GM10248 (cell line): ENCODE measurements around the gene PELI3.

ENCODE experiments used
- CTCF ChIA-PET: fragments of 300-600 bp; sonication (Branson Sonifier 250); formaldehyde crosslinking; extraction: SDS; loops from one replicate; lab custom pipeline; 2021; ENCODE audit warnings: antibody characterized with exemption; lab: Yijun Ruan, JAX
- POLR2A ChIA-PET: fragments of 350-650 bp; sonication (Branson Sonifier 250); formaldehyde crosslinking; extraction: SDS; loops from one replicate; lab custom pipeline; 2020; ENCODE audit warnings: antibody characterized with exemption; lab: Yijun Ruan, JAX
- DNase-seq: peaks from one replicate; pipeline ENCODE4 v3.0.0; 2012; ENCODE audit errors: extremely low spot score
- TF ChIP-seq, protein P1 (sequence below): IDR thresholded peaks from 2 replicates; pipeline ENCODE4 v1.5.1; 2012; ENCODE audit warnings: mild to moderate bottlenecking, low read depth; ENCODE audit errors: extremely low read depth, missing control alignments, control extremely low read depth

Gene PELI3

DNA sequence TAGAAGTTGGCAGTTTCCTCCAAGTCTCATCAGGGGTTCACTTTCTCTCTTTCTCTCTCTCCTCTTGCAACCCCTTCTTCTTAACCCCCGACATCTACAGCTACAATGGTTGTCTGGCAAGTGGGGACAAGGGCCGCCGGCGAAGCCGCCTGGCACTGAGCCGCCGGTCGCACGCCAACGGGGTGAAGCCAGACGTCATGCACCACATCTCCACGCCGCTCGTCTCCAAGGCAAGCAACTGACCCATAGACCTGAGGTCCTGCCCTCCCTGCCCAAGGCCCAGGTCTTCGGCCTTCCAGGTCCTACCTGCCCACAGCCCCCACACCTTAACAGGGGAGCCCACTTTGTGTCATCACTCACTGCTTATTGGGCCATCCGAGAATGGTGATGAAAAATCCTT, 4.4 kb downstream of the PELI3 start:
- CTCF ChIA-PET: interaction anchor here (0.7 to 8.3 kb wide), 6 partner anchors 8 to 307 kb away, joined by 3 to 83 read pairs (median 4); partner anchors contain the start of genes DPP3 and RBM4B
- DNase-seq: no peak
- TF ChIP-seq, protein P1, sequence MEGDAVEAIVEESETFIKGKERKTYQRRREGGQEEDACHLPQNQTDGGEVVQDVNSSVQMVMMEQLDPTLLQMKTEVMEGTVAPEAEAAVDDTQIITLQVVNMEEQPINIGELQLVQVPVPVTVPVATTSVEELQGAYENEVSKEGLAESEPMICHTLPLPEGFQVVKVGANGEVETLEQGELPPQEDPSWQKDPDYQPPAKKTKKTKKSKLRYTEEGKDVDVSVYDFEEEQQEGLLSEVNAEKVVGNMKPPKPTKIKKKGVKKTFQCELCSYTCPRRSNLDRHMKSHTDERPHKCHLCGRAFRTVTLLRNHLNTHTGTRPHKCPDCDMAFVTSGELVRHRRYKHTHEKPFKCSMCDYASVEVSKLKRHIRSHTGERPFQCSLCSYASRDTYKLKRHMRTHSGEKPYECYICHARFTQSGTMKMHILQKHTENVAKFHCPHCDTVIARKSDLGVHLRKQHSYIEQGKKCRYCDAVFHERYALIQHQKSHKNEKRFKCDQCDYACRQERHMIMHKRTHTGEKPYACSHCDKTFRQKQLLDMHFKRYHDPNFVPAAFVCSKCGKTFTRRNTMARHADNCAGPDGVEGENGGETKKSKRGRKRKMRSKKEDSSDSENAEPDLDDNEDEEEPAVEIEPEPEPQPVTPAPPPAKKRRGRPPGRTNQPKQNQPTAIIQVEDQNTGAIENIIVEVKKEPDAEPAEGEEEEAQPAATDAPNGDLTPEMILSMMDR: no peak
- POLR2A ChIA-PET: interaction anchor here (0.7 kb wide), 1 partner anchor 836 kb away, joined by 3 read pairs; no protein-coding TSS in a partner anchor

DNA sequence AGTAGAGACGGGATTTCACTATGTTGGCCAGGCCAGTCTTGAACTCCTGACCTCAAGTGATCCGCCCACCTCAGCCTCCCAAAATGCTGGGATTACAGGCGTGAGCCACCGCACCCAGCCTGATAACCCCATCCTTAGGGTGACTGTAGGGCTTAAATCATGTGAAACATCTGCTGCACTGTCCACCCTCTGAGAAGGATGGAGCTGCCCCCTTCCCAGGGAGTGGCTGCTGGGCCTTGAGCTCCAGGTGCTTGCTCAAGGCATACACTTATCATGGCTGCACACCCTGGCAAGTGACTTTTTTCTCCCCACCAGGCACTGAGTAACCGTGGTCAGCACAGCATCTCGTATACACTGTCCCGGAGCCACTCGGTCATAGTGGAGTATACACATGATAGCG, 5.3 kb downstream of the PELI3 start:
- DNase-seq: no peak
- ChIA-PET POLR2A (interaction anchor here (0.7 kb wide), 1 partner anchor 835 kb away, joined by 3 read pairs; no protein-coding TSS in a partner anchor), CTCF (interaction anchor here (0.7 to 8.3 kb wide), 5 partner anchors 7 to 308 kb away, joined by 3 to 83 read pairs (median 4); partner anchors contain the start of genes DPP3 and RBM4B)
- TF ChIP-seq, protein P1: no peak

DNA sequence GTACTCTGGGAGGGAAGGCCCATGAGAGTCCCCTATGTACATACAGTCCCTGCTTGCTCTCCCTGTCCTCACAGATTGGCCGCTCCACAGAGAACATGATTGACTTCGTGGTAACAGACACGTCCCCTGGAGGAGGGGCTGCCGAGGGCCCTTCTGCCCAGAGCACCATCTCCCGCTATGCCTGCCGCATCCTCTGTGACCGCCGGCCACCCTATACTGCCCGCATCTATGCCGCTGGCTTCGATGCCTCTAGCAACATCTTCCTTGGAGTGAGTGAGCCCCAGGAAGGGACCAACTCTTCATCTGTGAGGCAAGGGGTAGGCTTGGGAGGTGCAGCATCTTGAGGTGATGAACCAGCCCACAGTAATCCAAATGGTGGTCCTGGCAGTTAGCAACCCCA, 6.5 kb downstream of the PELI3 start:
- ChIA-PET CTCF (interaction anchor here (1.0 kb wide), 1 partner anchor 64 kb away, joined by 3 read pairs; no protein-coding TSS in a partner anchor), POLR2A (no interaction called here)
- no peak for DNase-seq
- TF ChIP-seq, protein P1: no peak

DNA sequence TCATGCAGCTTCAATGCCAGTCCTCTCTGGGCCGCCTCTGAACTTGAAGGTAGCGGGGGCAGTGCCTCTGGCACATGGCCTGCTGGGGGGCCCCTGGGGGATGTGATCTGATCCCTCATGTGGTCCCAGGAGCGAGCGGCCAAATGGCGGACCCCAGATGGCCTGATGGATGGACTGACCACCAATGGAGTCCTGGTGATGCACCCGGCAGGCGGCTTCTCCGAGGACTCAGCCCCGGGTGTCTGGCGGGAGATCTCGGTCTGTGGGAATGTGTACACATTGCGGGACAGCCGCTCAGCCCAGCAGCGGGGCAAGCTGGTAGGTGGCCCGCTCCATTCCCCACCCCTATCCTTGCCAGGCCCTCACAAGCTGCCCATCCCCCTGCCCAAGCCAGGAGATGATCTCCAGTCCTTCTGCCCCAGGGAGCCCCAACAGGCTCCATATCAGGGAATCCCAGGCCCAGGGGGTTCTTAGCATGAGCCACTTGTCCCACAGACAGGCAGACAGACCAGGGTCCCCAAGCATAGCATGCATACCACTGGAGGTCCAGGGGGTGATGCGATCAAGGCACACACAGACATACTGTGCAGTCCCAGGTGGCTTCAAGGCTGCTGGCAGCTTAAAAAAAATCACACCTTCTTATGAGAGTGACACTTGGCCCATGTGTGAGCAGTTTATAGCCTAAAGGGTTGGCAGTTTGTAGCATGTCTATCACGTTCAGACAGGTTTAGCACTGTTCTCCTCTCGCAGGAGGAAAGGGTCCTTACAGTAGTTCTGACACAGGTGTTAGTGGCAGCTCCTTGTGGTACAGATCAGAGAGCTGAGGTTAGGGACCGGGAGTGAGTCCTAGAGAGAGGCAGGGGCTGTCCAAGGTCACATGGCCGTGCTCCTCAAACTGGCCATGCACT, 7.2 kb downstream of the PELI3 start:
- POLR2A ChIA-PET: no interaction called here
- TF ChIP-seq, protein P1: no peak
- DNase-seq: no peak
- CTCF ChIA-PET: interaction anchor here (1.0 to 1.4 kb wide), 2 partner anchors 35 to 65 kb away, joined by 3 to 4 read pairs; partner anchors contain the start of gene MRPL11

GRCh38 chr11:66475349-66476172, 8.9 kb downstream of the PELI3 start:
- no peak for DNase-seq
- TF ChIP-seq, protein P1: no peak
- CTCF ChIA-PET: interaction anchor here (1.6 kb wide), 1 partner anchor 203 kb away, joined by 5 read pairs; the partner anchor contains the start of gene RBM4B

More at GRCh38 chr11:66475349-66476172, 8.9 kb downstream of the PELI3 start:
- POLR2A ChIA-PET: no interaction called here
